ENCODE data around the gene CCDC149.

DNA sequence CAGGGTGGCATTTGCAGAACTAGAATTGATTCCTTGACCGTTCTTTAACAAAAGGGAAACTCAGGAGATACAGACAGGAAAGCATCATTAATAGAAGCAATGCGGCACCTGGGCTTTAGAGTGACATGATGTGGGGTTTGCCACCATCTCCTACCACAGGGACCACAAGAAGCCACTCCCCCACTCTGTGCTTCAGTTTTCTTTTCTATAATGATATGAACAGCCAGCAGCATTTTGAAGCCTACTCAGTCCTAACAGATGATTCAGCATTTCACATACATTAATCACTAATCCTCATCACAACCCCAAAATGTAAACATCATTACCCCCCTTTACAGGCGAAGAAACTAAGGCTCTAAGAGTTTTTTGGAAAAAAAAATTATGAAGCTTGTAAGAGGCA, 22.9 kb downstream of the CCDC149 start:
- TF ChIP-seq, protein P1, sequence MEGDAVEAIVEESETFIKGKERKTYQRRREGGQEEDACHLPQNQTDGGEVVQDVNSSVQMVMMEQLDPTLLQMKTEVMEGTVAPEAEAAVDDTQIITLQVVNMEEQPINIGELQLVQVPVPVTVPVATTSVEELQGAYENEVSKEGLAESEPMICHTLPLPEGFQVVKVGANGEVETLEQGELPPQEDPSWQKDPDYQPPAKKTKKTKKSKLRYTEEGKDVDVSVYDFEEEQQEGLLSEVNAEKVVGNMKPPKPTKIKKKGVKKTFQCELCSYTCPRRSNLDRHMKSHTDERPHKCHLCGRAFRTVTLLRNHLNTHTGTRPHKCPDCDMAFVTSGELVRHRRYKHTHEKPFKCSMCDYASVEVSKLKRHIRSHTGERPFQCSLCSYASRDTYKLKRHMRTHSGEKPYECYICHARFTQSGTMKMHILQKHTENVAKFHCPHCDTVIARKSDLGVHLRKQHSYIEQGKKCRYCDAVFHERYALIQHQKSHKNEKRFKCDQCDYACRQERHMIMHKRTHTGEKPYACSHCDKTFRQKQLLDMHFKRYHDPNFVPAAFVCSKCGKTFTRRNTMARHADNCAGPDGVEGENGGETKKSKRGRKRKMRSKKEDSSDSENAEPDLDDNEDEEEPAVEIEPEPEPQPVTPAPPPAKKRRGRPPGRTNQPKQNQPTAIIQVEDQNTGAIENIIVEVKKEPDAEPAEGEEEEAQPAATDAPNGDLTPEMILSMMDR (conservative IDR thresholded peaks at IDR 0.05 in 1 of 2, IDR thresholded peaks at IDR 0.05 in 1 of 2; ENCODE audit: extremely low read depth in 1 of 2, insufficient read depth in 1 of 2, low read depth in 1 of 2, low read length in 2 of 2): no peak
- no peak for TF ChIP-seq EZH2 (IDR thresholded peaks at IDR 0.05; ENCODE audit: borderline replicate concordance, low read length)

Measured in mammary epithelial cell (primary cell).